ENCODE data around the gene ADIG.
"Not testable (repeated sequence)": the region's sequence is repeated elsewhere in the genome, so short reads cannot be mapped to it uniquely, and the experiment has no call there.

Gene ADIG

DNA sequence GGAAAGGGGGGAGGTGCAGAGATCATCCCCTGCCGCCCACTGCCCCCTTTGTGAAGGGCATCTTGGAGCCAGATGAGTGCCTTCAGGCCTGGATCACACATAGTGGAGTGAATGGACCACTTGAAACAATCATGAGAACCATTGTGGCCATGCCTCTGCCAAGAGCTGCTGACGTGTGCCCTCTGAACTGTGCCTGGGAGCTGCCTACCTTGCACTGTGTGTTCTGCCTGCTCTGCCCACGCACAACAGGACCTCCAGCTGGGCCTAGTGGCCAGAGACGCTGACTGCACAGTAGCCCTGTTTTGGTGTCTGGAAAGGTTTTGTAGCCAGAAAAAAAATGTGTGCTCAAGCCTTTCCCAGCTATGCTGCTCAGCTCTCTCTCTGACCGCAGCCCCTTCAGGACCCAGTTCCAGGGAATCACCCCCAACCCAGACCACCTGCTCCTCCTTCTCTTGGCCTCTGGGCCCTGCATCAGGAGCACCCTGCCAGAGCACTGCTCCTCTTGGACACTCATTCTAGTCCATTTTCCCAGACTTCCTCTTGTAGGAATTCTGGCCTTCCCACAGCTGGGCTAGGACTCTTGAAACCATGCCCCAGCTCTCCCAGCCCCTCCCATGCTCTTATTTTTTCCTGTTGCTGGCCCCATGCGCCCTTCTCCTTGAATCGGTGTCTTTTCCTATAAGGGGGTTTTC lies 1.6 kb upstream of the ADIG start:
- DNase-seq = no peak

DNA sequence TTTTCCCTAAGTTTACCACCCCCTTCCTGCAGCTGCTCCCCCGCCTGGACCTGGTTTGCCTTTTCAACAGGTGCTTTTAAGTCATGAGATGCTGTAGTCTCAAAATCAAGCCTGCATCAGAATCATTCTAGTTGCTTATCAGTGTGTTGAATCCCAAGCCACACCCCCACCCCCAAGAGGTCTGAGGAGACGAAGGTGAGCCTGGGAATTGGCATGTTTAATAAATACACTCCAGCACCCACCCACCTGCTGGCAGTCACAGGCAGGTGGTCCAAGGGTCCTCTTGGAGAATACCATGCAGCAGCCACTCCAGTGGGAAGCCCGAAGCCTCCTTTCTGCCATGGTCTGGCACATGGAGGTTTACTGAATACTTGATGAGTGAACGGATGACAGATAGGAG lies 1.1 kb upstream of the ADIG start:
- DNase-seq = no peak

DNA sequence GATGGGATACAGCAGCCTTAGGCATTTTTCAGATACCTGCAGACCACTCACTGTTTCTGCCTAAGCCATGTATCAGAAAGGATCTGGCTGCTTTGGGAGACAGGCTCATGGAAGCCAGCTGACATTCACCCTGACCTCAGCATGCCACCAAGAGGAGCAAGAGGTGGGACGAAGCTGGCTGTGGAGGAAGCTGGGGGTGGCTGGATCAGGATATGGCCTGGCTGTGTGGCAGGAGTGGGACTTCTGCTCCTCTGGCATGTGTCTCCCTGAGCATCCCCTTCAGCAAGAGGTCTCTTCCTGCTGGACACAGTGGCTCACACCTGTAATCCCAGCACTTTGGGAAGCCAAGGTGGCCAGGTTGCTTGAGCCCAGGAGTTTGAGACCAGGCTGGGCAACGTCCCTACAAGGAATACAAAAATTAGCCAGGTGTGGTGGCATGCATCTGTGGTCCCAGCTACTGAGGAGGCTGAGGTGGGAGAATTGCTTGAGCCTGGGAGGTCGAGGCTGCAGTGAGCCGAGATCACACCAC lies 897 bp downstream of the ADIG start:
- no peak for DNase-seq

DNA sequence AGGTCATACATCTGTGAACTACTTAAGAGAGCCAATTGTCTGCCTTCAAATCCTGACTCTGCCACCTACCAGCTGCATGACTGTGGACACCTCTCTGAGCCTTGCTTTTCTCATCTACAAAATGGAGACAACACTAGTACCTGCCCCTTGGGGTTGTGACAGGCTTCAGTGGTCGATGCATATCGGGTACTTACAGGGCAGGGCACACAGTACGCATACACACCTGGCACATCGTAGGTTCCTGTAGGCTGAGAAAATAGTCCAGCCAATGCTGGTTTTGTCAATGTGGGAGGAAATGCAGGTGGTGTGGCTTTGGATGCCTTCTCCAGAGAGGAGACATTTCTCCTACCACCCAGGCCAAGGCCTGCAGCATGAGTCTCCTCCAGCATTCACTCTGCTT lies 2.3 kb downstream of the ADIG start:
- no peak for DNase-seq

DNA sequence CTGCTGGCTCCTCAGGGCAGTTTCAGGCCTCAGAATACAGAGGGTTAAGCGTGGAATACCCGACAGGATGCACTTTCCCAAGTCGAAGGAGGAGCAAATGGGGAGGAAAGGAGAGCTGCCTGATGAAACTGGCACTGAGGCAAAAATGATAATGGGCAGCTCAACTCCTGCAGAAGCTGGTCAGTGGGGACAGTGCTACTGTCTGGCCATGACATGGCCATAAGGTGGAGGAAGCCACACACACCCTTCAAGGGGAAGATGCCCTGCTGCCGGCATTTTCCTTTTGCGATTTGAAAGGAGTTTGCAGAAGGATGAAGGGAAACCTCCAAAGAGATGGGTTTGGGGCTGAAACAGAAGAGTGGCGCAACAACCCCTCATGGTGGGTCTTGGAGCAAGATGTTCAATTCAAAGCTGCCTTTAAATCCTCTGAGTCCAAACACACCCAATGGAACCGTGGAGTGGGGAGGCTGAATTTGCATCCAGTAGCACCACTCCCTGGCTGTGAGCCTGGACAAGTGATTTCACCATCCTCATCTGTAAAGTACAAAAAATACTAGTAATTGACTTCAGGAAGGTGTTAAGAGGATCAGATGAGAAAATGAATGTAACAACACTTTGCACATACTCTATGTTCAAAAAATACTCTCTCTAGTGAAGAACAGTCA lies 3.2 kb downstream of the ADIG start:
- no peak for DNase-seq

DNA sequence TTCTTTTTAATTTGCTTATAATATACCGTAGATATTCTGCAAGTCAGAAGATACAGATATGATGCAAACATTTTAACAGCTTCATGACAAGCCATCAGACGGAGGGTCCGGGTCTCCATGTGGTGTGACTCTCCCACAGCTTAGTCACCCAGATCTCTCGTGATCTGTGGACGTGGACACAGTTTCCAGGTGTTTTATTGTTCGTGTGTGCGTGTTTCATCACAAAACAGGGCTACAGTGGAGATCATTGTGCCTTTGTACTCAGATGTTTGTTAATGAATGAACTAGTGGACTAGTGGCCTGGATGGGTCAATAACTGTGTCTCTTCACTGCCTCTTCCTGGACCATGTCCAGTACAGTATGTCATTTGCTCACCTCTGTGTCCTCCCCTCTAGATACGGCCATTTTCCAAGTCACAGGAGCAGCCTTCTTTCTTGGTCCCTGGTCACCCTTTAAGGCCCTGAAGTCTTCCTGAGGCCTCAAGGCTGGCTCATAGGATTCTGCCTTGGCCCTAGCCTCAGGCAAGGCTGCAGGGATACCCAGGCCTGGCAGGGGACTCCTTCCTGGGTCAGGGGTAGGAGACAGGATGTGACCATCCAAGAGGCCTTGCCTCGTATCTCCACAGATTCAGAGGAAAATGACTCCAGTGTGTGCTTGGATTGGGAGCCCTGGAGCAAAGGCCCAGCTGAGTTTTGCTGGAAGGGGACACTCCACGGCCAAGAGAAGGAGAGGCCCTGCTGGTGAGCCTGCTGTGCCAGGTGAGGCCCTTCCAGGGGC lies 4.6 kb downstream of the ADIG start:
- DNase-seq = no peak

DNA sequence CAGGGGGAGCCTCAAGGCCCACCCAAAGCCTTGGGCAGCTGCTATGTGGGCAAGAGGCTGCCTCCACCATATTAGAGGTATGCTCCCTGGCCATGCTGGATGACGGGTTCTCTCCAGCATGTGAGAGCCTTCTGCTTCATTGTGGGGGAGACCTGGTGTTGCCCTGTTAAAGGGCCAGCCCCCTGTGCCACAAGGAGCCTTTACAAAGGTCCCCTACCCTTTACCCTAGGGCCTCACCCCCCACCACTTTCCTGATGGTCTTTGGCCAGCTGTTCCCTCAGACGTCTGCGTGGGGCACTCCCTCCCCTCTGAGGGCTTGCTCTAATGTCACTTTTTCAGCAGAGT lies 5.2 kb downstream of the ADIG start:
- DNase-seq = no peak

DNA sequence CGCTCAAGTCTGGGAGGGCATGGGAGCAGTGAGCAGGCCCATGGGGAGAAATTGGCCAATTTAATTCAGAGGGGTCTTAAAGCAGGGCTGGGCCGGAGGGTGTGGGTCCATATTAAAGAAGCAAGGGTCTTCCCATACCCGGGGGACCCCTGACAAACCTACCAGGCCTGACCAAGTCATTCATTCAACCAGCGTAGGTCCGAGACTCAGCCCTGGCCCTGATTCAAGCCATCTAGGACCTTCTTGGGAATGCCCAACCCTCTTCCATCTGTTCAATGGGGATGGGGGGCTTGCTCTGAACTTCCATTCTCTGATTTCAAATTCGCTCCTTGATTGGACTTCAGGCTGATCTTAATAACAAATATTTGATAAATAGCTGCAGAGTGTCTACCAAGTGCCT lies 7.3 kb downstream of the ADIG start:
- no peak for DNase-seq

DNA sequence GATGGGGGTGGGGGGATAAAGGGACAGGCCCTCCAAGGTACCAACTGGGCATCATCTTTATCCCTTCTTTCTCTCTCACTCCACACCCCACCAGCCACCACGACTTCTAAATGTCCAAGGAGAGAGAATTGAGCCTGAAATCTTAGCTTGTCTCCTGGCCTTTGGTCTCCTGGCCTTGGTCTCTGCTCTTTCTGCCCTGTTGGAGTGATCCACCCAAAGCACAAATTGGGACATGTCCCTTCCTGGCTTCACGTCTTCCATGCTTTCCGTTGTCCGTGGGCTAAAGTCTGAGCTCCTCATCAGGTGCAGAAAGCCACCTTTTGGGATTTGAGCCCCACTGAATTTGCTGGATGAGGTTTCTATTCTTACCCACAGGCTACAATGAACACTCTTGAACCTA lies 8.4 kb downstream of the ADIG start:
- DNase-seq = no peak

DNA sequence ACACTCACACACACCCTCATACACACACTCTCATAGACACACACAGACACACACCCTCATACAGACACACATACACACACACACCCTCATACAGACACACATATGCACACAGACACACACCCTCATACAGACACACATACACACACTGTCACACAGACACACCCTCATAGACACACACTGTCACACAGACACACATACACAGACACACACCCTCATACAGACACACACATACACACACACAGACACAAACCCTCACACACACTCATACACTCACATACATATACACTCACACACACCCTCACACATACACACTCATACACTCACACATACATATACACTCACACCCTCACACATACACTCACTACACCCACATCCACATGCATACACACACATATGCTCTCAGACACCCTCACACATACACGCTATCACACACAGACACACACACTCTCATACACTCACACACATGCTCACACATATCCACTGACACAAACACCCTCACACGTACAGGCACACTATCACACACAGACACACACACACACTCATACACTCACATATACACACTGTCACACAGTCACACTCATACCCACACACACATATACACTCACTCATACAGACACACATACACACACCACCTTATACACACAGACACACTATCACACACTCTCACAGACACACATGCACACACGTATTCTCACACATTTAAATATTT lies 9.1 kb downstream of the ADIG start:
- DNase-seq = no peak

DNA sequence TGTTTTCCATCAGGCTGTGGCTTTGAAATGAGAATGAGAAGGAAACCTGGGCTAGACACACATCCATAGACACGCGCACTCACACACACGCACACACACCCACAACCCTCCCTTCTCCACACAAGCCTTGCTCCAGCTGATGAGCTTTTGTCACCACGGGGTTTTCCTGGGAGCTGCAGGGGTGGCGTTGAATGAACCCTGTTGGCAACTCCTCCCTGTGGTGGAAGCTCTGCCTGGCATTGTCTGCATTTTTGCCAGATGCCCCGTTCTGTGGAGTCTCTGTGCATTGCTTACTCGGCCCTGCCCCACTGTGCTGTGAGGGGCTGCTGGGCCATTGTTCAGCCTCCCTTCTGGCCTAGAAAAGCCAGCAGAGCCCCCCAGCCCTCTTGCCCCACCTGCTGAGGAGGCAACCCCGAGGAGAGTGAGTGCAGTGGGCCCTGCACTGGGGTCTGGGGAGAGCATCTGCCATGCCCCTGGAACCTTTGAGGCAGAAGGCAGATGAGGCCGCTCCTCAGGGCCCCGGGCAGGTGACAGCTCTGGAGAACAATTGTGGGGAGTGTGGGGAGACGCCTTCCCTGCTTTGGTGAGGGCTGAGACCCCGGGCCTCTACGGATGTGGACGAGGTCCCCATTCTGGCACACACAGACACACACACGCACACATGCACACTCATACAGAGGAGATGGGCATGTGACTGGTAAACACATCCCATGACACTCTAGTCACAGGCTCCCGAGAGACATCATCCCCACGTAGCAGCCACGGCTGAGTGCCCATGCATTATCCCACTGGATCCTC lies 9.9 kb downstream of the ADIG start:
- no peak for DNase-seq

DNA sequence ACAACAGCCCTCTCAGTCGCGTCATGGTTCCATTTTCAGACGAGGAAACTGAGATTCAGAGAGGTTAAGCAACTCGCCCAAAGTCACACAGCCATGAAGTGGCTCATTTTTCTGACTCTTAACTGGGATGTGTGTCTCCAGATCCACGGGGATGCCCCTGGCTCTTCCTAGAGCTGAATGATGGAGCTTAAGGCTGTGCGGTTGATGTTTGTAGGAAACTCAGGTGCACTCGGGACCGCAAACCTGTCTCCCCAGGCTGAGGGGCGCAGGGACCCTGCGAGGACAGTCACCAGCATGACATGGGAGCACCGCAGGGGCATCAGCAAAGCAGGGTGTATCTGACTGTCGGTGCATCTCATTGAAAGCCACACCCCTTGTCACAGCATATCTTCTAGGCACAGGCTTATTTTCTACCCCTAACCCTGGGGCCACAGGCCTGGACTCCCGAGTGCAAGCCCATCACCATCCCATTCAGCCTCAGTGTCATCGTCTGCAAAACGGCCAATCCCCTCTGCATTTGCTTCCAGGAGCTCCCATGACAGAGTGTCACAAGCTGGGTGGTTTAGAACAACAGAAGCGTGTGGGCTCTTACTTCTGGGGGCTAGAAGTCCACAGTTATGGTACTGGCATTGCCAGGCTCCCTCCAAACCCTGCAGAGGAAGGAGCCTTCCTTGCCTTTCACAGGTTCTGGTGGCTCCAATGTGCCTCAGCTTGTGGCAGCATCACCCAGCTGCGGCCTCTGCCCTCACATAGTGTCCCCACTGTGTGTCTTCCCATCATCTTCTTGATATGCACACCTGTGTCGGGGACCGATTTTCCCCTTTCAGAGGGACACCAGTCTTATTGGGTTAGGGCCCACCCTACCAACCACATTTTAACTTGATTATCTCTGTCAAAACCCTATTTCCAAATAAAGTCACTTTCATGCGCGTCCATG lies 10.7 kb downstream of the ADIG start:
- no peak for DNase-seq

DNA sequence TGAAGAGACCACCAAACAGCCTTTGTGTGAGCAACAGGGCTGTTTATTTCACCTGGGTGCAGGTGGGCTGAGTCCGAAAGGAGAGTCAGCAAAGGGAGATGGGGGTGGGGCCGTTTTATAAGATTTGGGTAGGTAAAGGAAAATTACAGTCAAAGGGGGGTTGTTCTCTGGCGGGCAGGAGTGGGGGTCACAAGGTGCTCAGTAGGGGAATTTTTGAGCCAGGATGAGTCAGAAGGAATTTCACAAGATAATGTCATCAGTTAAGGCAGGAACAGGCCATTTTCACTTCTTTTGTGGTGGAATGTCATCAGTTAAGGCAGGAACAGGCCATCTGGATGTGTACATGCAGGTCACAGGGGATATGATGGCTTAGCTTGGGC lies 11.4 kb downstream of the ADIG start:
- not testable (repeated sequence) for DNase-seq

DNA sequence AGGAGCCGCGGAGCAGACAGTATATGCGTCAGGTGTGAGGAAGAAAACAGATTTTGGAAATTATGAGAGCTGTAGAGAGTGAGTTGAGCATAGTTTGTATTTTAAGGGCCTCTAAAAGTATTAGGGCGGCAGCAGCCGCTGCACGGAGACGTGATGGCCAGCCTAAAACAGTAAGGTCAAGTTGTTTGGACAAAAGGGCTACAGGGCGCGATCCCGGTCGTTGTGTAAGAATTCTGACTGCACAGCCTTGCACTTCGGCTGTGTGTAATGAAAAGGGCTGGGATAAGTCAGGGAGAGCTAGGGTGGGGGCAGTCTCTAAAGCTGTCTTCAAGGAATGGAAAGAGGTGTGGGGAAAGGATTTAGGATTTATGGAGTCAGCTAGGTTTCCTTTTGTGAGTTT lies 13.3 kb downstream of the ADIG start:
- DNase-seq = not testable (repeated sequence)

DNA sequence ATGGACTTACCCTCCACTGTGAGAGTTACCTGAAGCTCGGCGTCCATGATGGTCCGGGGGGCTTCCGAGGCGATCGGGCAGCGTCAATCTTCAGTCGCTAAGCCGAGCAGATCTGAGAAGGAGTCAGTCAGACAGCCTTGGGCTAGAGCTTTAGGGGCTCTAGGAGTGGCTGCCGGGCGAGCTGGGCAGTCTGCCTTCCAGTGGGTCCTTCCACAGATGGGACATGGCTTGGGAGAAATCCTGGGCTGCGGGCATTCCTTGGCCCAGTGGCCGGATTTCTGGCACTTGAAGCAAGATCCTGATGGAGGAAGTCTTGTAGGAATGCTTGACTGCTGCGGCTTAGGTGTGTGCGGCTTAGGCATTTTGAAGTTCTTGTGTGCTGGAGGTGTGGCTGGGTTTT lies 14.9 kb downstream of the ADIG start:
- not testable (repeated sequence) for DNase-seq

DNA sequence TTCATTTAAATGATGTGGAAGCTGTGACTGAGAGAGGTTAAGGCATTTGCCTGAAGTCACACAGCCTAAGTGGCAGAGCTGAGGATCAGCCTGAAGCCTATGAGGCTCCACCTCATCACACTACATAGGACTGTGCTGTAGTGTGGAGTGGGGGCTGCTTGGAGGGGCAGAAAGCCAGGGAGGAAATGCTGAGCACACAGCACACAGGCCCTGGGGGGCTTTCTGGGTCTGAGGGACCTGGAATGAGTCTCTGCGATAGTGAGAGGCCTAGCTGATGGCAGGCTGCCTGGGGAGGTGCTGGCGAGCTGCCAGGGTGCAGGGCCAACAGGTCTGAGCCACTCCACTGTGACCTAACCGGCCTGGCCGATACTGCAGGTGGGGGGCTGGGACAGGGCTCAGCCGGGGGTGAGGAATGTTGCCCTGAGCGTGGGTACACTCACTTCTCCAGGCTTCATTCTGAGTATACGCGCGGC lies 18.4 kb downstream of the ADIG start:
- DNase-seq = no peak

DNA sequence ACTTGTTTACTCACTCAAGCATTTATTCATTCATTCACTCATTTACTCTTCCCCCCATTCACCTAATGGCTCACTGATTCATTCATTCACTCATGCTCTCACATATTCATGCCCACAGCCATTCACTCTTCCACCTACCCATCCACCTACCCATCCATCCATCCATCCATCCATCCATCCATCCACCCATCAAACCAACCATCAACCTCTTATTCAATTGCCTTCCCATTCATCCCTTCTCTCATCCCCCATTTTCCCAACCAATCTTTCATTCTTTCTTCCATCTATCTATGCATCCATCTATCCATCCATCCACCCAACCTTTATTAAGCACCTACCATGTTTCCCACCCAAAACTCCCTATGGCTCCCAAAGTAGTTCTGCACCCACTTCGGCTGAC lies 19.1 kb downstream of the ADIG start:
- DNase-seq = no peak

DNA sequence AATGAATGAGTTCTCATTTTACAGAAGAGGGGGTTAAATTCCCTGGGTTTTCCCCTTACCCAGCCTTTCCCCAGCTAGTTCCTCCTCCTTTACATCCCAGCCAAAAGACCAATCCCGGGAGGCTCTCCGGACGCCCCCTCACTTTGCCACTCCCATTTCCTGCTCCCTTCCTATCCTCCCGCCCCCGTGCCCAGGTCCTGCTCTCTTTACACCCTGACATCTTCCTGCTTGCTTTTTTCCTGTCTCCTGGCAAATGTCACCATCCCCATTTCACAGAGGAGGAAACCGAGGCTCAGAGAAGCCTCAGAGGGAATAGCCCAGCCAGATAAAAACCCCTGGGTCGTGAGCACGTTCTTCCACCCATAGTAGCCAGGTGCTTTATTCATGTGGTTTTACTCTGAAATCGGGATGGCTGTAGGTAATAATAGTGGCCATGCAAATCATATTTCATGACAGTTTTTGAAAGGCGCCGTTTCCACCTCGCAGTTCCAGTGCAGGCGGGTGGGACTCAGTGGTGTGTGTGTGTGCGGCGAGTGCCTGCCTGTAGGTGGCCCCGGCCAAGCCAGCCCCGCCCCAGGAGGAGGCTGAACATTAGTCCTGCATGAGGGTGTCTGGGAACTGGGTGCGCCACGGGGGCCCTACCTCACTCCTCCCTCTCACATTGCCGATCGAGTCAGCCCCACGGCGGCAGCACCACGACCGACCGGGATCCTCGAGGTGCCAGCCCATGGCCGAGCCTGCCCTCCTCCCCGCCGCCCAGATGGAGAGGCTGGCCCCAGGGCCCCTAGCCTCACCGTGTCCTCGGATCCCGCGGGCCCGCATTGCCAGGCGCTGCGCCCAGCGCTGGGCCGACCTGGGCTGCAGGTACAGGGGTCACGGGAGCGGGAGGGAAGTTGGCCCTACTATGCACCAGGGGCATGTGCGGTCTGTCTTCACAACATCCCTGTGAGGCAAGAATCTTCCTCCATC lies 20.5 kb downstream of the ADIG start, which contains the start of gene ARHGAP40:
TSS of gene ARHGAP40 (plus strand) at position 594 of the 969 bp plus-strand sequence.
- DNase-seq = no peak

DNA sequence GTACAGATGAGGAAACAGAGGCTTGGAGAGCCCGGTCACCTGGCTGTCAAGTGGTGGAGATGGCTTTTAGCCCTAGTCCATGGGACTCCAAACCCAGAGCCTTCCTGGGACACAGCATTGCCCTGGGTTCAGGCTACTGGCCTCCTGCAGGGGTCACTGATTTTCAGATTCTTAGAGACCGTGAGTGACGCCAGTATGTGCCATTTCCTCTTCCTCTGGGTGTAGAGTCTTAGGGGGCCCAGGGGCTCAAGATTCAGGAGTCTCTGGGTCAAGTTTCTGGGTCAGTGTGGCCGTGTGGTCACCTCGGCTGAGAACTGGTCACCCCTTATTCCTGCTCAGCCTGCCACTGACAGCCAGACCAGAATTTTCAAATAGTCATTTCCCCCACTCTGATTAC lies 21.2 kb downstream of the ADIG start:
- DNase-seq = no peak

DNA sequence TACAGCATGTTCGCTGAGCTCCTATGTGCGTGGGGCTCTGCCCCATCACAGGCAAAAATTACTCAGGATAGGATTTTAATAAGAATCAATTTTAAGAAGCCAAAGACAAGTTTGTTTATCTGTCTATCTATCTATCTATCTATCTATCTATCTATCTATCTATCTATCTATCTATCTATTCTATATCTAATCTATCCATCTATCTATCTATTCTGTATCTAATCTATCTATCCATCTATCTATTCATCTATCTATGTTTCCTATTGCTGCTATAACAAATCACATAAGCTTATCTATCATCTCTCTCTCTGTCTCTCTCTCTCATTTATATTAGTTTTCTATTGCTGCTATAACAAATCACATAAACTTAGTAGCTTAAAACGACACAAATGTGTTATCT lies 22.3 kb downstream of the ADIG start:
- DNase-seq = no peak
